OCI-LY1 (cell line): ENCODE data around the gene NDFIP1.

ENCODE experiments used
- H2AFZ ChIP-seq: fragments of 200-600 bp; sonication (generic), shearing (Covaris generic); 2 replicates; pipeline ENCODE4 v1.6.0; 2014; ENCODE audit warnings: antibody characterized with exemption, mild to moderate bottlenecking, low read length
- H3F3A ChIP-seq: fragments of 200-600 bp; sonication (generic), shearing (Covaris generic); 2 replicates; pipeline ENCODE4 v1.6.0; 2014; ENCODE audit warnings: mild to moderate bottlenecking, antibody characterized with exemption, low read length, moderate library complexity; ENCODE audit not compliant: insufficient read depth
- H3K27ac ChIP-seq: fragments of 200-600 bp; sonication (generic); 2 replicates; pipeline ENCODE4 v1.5.1; 2014; ENCODE audit warnings: low read length, mixed run types, mild to moderate bottlenecking, low read depth; ENCODE audit not compliant: poor library complexity, severe bottlenecking
- H3K27me3 ChIP-seq: fragments of 200-600 bp; sonication (generic); 2 replicates; pipeline ENCODE4 v1.6.0; 2014; ENCODE audit warnings: antibody characterized with exemption, mild to moderate bottlenecking, low read length, moderate library complexity; ENCODE audit not compliant: insufficient read depth
- H3K36me3 ChIP-seq: fragments of 200-600 bp; sonication (generic); 2 replicates; pipeline ENCODE4 v1.6.1; 2014; ENCODE audit warnings: mild to moderate bottlenecking, antibody characterized with exemption, low read length, moderate library complexity, mixed read lengths; ENCODE audit not compliant: insufficient read depth
- H3K4me1 ChIP-seq: fragments of 200-600 bp; sonication (generic); 2 replicates; pipeline ENCODE4 v1.5.1; 2014; ENCODE audit warnings: mild to moderate bottlenecking, low read length, moderate library complexity; ENCODE audit not compliant: insufficient read depth, severe bottlenecking
- H3K4me2 ChIP-seq: fragments of 200-600 bp; sonication (generic), shearing (Covaris generic); 2 replicates; pipeline ENCODE4 v1.6.1; 2014; ENCODE audit warnings: low read length
- H3K4me3 ChIP-seq: fragments of 200-600 bp; sonication (generic); 2 replicates; pipeline ENCODE4 v1.5.1; 2014; ENCODE audit warnings: low read length, low read depth, mild to moderate bottlenecking, mixed read lengths; ENCODE audit not compliant: poor library complexity, severe bottlenecking
- H3K79me2 ChIP-seq: fragments of 200-600 bp; shearing (Covaris generic); 2 replicates; pipeline ENCODE4 v1.6.1; 2016; ENCODE audit warnings: mixed run types, low read length, mixed read lengths; ENCODE audit not compliant: insufficient read depth
- H3K9ac ChIP-seq: fragments of 200-600 bp; sonication (generic), shearing (Covaris generic); 2 replicates; pipeline ENCODE4 v1.6.1; 2014; ENCODE audit warnings: mild to moderate bottlenecking, low read length, mixed read lengths
- H3K9me2 ChIP-seq: fragments of 200-600 bp; sonication (generic), shearing (Covaris generic); 2 replicates; pipeline ENCODE4 v1.6.1; 2014; ENCODE audit warnings: low read depth, mild to moderate bottlenecking, low read length, mixed read lengths
- H3K9me3 ChIP-seq: fragments of 200-600 bp; shearing (Covaris generic); 2 replicates; pipeline ENCODE4 v1.6.1; 2014; ENCODE audit warnings: low read length, mixed read lengths
- H4K20me1 ChIP-seq: fragments of 200-600 bp; sonication (generic), shearing (Covaris generic); 2 replicates; pipeline ENCODE4 v1.6.0; 2016; ENCODE audit warnings: mild to moderate bottlenecking, low read length; ENCODE audit not compliant: insufficient read depth
- CTCF ChIP-seq: fragments of 200-600 bp; sonication (generic), shearing (Covaris generic); IDR thresholded peaks from 2 replicates; pipeline ENCODE4 v1.5.1; 2017; ENCODE audit warnings: mild to moderate bottlenecking, antibody characterized with exemption, low read length, moderate library complexity, mixed read lengths
- EZH2 ChIP-seq: fragments of 200-600 bp; sonication (generic), shearing (Covaris generic); IDR thresholded peaks from 2 replicates; pipeline ENCODE4 v1.8.0; 2017; ENCODE audit warnings: borderline replicate concordance, mixed run types, mild to moderate bottlenecking, antibody characterized with exemption, low read length, moderate library complexity, mixed read lengths

The NDFIP1 gene

GRCh38 chr5:142070734-142071133 is 37.8 kb upstream of the NDFIP1 start:
- Histone ChIP-seq H2AFZ (no peak overlapping the region), H3K79me2 (no peaks in the 10 kb centered on the region), H3F3A (no peaks in the 10 kb centered on the region), H3K27me3 (peaks cover 3% of the 10 kb centered on the region; the same call in 1 of the 2 replicates), H3K9ac (no peak overlapping the region), H3K4me1 (no peaks in the 10 kb centered on the region), H3K4me3 (no peak overlapping the region), H4K20me1 (no peaks in the 10 kb centered on the region), H3K9me2 (no peaks in the 10 kb centered on the region), H3K27ac (no peak overlapping the region), H3K9me3 (no peaks in the 10 kb centered on the region), H3K36me3 (no peaks in the 10 kb centered on the region), H3K4me2 (no peak overlapping the region)
- no peak for TF ChIP-seq CTCF
- TF ChIP-seq EZH2, result no peak

- H3K4me2 ChIP-seq, result no peak overlapping the region
- H3K9ac ChIP-seq, result no peak overlapping the region
- no peak overlapping the region for H3K4me3 ChIP-seq
- peaks cover 3% of the 10 kb centered on the region; the same call in 1 of the 2 replicates for H3K27me3 ChIP-seq
- H2AFZ ChIP-seq, result no peak overlapping the region
- H3K9me3 ChIP-seq, result no peaks in the 10 kb centered on the region
- no peaks in the 10 kb centered on the region for H4K20me1 ChIP-seq
- no peaks in the 10 kb centered on the region for H3F3A ChIP-seq
- H3K79me2 ChIP-seq, result no peaks in the 10 kb centered on the region
- H3K9me2 ChIP-seq, result no peaks in the 10 kb centered on the region
- no peaks in the 10 kb centered on the region for H3K36me3 ChIP-seq
- no peak overlapping the region for H3K27ac ChIP-seq
- no peaks in the 10 kb centered on the region for H3K4me1 ChIP-seq
- TF ChIP-seq EZH2 (no peak), CTCF (no peak)
These were observed 36.1 kb upstream of the NDFIP1 start for GRCh38 chr5:142072488-142072887.

GRCh38 chr5:142073362-142073988 is 35.1 kb upstream of the NDFIP1 start:
- H3K9me2 ChIP-seq, result no peaks in the 10 kb centered on the region
- no peak overlapping the region for H3K27ac ChIP-seq
- H3F3A ChIP-seq, result no peaks in the 10 kb centered on the region
- no peaks in the 10 kb centered on the region for H3K36me3 ChIP-seq
- H3K4me3 ChIP-seq, result no peak overlapping the region
- no peaks in the 10 kb centered on the region for H4K20me1 ChIP-seq
- H3K4me2 ChIP-seq, result no peak overlapping the region
- no peaks in the 10 kb centered on the region for H3K79me2 ChIP-seq
- no peaks in the 10 kb centered on the region for H3K9me3 ChIP-seq
- no peak overlapping the region for H2AFZ ChIP-seq
- H3K9ac ChIP-seq, result no peak overlapping the region
- no peak for TF ChIP-seq CTCF
- TF ChIP-seq EZH2, result no peak
- H3K27me3 ChIP-seq, result no peaks in the 10 kb centered on the region
- no peaks in the 10 kb centered on the region for H3K4me1 ChIP-seq
